Measurements from ENCODE around the gene THAP7.

- TF ChIP-seq CTCF (conservative IDR thresholded peaks at IDR 0.05; ENCODE audit: low read depth, low read length) (no peak), EZH2 (IDR thresholded peaks at IDR 0.05; ENCODE audit: borderline replicate concordance, low read depth, low read length, poor library complexity, severe bottlenecking) (no peak)
These were observed 24.1 kb upstream of the THAP7 start for GRCh38 chr22:21025763-21026755.

All from A673 (cell line).